DLD1 (cell line): ENCODE measurements around the gene PER1.

Experiments used
- in situ Hi-C: cut with HindIII; loops from 2 replicates; pipeline ENCODE4 v1.10.0; 2017; ENCODE audit warnings: low sequenced_read_pairs

The PER1 gene

DNA sequence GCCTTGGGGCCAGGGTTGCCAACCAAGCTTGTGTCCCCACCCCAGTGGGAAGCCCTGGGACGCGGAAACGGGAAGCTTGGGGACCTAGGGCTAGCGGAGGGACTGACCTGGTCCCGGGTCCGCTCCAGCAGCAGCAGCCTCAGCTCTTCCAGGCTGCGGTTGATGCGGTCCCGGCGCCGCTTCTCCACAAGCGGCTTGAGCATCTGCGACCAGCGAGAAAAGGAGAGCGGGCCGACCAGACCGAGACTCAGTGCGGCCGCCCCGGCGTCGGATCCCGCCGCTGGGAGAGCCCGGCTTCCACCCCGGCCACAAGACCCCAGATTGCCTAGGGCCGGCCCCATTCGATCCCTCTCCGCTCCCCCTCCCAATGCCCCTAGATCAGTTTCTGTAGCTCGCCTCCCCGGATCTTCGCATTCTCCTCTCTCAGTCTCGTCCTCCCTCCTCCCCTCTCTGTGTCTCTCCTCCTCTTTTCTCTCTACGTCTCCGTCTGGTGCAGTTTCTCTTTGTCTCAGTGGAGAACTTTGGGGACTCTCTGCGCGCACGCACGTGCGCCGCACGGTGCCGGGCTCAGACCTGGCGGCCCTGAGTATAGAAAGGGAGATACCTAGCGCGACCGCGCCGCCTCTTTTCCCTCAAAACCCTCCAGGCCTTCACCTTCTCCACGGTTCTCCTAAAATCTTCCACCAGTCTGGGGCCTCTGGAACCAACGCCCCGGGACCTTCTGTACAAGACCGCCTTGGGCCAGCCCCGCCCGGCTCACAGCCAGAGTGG, 29.1 kb downstream of the PER1 start:
- in situ Hi-C loops: loop anchor here (25.0 kb wide), 1 partner anchor 189 kb away; the partner anchor contains the start of gene ARHGEF15

DNA sequence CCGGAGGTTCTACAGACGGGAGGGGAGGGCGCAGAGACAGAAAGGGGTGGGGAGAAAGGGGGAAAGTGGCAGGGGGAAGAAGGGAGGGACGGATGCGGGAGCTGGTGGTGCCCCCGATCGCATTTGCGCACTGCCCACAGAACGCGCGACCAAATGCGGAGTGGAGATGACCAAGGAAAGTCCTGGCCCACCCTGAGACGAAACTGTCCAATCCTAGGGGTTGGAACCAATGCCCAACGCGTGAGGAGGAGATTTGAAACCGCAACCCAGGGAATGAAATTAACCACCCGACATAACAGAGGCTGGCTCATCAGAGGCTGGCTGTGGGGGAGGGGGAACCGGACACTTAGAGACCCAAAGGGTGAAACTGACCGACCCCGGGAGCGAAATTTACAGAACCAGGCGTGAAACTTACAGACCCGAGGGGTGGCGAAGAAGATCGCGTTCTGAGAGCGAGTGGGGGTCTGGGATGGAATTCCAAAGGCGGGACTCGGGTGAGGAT, 29.7 kb downstream of the PER1 start:
- in situ Hi-C loops: loop anchor here (25.0 kb wide), 1 partner anchor 190 kb away; the partner anchor contains the start of gene ARHGEF15

DNA sequence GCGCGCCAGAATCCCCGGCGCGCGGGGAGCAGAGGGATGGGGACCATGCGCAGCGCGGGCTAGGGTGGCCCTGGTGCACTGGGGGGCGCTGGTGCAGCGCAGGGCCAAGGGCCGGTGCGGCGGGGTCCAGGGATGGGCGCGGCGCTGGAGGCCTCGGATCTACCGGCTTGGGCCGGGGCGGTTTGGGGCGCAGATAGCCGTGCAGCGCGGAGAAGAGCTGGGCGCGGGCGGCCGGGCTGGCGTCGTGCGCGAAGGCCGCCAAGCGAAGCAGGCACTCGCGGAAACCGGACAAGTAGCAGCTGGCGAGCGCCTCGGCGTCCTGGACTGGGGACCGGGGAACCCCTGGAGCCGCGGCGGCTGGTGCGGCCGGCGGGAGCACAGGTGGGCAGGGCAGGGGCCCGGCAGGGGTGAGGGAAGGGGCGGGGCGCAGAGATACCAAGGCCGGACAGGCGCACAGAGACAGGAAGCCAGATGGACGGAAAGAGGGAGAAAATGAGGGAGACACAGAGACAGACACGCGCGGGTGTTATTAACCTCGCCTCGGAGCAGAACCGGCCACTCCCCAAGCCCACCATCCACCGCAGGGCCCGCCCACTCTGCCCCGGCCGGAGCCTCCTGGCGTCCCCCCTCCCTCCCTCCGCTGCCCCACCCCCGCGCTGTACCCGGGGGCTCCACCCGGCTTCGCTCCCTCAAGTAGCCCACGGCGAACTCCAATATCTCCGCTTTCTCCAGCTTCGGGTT, 30.4 kb downstream of the PER1 start:
- in situ Hi-C loops: loop anchor here (25.0 kb wide), 1 partner anchor 190 kb away; the partner anchor contains the start of gene ARHGEF15

DNA sequence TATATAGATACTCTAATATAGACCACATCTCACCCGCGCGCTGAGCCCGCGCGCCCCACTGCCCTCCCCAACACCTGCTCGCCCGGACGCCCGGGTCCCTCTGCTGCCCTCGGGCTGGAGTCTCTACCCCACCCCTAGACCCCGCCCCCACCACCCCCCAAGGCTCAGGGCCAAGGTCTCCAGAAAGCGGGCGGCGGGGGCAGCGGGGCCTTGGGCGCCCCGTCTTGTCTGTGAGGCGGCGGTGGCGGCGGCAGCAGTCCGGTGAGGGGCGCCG, 30.9 kb downstream of the PER1 start:
- in situ Hi-C loops: loop anchor here (25.0 kb wide), 1 partner anchor 191 kb away; the partner anchor contains the start of gene ARHGEF15

DNA sequence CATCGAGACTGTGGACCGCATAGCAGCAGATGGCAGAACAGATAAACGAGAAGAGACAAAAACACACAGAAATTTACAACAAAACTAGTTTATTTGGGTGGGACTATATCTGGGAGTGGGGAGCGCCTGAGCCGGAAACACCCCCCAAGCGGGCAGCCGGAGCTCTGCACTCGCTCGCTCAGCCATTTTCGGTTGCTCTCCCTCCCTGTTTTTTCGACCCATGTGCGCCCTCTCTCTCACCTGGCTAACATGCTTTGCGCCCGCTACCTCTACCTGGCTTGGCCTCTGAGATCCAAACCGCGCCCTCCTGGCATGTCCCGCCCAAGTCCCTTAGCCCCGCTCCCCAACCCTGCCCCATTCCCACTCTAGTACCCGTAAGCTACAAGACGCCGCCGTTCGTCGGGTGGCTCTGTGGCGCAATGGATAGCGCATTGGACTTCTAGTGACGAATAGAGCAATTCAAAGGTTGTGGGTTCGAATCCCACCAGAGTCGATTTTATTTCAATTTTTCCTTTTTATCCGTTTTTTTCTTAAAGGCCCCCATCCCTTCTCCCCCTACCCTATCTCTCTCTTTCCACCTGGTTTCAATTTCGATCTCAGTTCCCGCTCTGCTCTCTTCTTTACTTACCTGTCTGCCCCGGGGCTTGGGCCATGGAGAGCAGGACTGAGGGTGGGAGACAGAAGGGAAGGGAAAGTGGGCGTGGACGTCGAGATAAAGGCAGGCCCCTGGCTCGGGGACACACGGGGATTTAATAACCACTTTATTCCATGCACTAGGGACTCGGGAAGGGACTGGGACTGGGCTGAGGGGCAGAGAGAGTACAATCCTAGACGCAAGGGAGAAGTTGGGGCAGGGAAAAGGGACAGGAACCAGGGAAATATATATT, 31.4 kb downstream of the PER1 start:
- in situ Hi-C loops: loop anchor here (25.0 kb wide), 1 partner anchor 192 kb away; the partner anchor contains the start of gene ARHGEF15

DNA sequence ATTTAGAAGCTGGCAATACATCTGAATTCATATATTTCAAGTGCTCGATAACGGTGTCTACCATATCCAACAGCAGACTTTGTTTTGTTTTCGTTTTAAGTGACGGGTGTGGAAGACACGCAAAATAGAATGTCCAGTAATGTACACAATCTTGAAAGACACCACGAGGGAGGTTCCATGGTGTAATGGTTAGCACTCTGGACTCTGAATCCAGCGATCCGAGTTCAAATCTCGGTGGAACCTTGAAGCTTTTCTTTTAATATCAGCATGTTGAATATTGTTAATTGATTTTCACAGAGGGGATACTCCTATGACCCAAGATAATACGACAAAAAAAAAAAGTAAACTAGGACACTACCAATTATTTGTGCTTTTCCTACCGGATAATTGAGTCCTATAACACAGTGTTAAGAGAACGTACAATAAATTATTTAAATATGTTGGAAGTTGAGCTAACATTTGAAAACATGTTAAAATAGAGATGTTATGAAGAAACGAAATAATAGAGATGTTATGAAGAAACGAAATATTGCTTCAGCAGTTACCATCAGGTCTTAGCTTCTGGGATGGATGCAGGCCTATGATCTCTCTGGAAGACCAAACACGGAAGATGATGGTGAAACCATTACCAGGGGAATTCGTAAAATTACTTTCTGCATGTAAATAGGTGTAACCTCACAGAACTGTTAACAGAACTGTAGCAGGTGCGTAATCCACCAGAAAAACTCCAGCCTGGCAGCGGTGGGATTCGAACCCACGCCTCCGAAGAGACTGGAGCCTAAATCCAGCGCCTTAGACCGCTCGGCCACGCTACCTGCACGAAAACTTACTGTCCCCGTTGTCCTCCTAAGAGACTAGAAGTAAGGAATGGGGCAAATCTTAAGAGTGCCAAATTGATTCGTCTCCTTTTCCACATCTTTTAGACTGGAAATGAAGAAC, 32.4 kb downstream of the PER1 start:
- in situ Hi-C loops: loop anchor here (25.0 kb wide), 1 partner anchor 192 kb away; the partner anchor contains the start of gene ARHGEF15

DNA sequence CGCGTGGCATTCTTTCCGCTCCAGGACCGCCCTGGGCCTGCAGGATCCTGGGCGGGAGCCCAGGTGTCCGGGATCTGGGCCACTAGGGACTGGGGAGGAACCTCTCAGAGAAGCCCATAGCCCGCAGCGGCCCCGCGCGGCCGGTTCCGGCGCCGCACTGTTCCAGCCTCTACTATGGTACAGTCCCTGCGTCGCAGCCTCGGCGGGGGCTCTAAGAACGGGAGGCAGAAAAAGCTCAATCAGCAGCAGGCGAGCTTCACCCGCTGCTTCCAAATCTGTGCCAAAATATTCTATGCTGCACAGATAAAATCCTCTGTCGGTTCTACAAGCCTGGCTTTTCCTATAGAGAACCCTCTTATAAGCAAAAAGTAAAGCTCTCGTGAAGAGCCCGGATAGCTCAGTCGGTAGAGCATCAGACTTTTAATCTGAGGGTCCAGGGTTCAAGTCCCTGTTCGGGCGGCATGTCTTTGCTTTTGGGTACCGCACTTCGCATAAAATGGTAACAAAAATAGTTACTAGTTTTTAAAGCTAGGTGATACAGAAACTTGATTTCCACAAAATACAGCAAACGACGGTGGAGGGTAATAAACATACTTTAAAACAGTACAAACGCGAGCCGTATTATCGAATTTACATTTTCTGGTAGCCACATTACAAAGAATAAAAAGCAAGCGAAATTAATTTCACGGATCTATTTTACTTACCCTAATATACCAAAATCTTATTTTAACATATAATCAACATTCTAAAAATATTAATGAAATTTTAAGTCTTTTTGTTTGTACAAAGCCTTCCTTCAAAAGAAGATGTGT, 33.2 kb downstream of the PER1 start:
- in situ Hi-C loops: loop anchor here (25.0 kb wide), 1 partner anchor 193 kb away; the partner anchor contains the start of gene ARHGEF15

DNA sequence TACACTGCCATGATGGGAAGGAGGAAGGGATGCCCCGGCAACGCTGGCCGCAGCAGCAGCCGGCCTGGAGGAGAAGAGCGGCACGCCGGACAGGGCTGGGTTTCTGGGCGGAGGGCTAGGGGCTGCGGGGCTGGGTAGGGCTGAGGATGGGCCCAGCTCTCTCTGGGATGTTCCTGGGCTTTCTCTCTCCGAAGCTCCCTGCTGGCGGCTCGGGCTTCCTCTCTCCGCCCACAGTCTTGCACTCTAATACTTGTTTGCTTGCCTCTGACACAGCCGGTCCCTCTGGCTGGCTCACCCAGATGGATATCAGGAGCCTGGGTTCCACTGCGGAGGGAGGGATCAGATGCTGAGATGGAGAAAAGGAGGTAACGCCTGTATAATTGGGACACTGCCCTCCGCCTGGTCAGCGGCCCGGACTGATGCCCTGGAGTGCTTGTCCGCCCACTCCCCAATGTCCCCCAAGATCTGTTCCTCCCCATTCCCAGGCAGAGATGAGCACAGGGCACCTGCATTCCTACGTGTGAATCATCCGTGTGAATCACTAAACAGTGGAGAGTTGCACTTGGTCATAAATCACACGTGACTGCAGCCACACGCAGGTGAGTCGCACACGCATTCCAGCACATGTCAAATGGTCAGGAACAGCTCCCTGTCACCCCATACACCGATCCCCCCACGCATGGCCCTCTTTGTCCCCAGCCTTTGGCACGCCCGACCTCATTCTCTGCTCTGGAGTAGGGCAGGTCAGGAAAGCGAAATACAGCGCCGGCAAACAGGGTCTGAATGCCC, 34.0 kb downstream of the PER1 start, which contains the start of gene ALOXE3:
Gene ALOXE3, minus strand, starts transcription at position 535 of the 789 bp plus-strand sequence. Its CDS starts 524 bp downstream, at position 11.
- in situ Hi-C loops: loop anchor here (25.0 kb wide), 1 partner anchor 194 kb away; the partner anchor contains the start of gene ARHGEF15

DNA sequence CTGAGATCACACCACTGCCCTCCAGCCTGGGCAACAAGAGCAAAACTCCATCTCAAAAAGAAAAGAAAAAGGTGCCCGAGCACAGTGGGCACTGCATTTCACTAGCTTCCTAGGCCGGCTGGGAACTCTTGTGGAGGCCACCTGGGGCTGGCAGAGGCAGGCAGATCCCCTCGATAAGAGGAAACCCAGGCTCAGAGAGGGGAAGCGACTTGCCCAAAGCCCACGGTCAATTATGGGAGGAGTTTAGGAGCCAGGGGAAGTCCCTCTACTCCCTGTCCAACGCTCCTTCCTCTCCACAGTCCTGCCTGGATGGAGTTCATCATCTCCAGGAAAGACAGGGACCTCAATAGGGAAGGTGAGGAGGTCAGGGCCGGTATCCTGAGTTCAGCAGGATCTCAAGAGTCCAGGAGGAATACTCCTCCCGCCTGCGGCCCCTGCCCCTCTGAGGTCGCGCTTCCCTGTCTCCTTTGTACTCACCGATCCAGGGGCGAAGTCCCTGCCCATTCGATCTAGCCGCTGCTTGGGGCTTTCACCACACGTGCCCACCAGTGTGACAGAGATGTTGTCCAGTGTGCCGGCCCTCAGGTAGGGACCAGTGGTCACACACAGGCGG, 34.7 kb downstream of the PER1 start:
- in situ Hi-C loops: loop anchor here (25.0 kb wide), 1 partner anchor 195 kb away; the partner anchor contains the start of gene ARHGEF15

DNA sequence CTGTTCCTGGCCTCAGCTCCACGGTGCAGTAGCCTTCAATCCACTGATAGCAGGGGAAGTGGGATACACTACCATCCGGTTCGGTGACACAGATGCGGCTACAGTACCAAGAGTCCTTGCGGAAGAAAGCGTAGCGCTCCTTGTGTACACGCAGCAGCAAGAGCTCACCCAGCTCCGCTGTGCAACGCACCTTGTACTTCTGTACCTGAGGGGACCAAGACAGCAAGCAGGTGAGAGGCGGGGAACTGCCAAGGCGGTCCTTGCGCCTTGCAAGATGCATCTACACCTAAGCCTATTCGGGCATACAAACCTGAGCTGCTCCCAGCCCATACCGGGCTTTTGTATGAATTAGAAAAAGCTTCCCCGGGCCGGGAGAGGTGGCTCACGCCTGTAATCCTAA, 35.4 kb downstream of the PER1 start:
- in situ Hi-C loops: loop anchor here (25.0 kb wide), 1 partner anchor 196 kb away; the partner anchor contains the start of gene ARHGEF15

DNA sequence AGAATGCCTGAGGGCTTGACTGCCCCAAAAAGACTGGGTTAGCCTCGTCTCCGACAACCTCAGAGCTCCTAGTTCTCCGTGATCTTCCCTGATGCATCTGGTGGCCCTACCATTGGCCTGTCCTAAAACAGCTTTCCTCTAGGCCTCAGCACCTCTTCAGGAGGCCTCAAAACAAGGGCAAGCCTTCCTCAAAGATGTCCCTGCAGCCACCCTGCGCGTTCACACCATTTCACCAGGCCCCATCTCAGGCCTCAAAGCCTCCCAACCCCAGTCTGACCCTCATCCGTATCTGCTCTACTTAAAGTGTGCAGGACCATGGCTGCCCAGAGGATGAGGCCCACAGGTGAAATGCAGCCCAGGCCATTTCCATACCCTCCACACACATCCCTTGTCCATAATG, 41.3 kb downstream of the PER1 start:
- in situ Hi-C loops: loop anchor here (25.0 kb wide), 1 partner anchor 201 kb away; the partner anchor contains the start of gene ARHGEF15

DNA sequence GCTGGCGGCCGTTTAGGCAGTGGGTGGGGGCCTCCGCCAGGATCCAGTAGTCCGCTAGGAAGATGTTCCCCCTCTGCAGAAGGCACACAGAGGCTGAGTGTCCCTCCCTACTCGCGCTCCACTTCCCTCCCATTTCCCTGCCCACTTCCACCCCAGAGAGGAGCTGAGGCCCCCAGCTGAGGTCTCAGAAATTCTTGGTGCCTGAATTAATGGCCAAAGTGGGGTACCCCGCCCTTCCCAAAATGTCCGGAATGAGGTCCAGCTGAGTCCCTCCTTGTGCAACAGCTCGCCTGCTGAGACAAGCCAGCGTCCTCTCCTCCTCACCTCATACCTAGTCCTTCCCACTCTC, 41.8 kb downstream of the PER1 start:
- in situ Hi-C loops: loop anchor here (25.0 kb wide), 1 partner anchor 202 kb away; the partner anchor contains the start of gene ARHGEF15

DNA sequence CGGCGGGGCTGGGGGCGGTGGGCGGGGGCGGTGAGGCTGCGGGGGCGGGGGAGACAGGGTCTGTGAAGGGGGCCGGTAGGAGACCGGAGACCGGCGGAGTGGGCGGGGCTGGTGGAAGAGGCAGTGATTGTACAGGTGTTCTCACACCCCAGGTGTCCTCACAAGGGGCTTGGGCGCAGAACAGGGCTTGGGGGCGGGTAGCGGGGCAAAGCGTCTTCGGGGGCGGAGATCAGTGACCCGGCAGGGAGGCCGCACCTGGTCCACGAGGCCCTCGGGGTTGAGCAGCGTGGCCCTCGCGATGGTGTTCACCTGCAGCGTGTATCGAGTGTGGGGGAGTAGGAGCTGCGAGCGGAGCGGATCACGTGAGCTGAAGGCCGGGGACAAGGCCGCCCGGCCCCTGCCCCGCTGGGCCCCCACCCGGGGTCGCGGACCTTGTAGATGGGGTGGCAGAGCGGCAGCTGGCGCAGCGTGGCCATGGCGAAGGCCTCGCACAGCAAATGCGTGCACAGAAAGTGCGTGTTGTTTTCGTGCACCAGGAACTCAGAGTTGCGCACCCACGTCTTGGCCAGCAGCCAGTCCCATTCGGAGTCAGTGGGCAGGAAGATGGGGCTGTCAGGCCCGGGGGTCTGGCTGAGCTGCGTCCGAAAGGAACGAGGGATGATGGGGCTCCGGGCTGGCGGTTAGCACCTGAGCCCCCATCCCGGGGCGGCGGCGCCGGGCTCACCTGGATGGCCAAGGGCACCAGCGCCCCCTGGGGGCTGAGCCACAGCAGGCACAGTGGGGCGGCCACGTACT, 42.3 kb downstream of the PER1 start:
- in situ Hi-C loops: loop anchor here (25.0 kb wide), 1 partner anchor 202 kb away; the partner anchor contains the start of gene ARHGEF15

DNA sequence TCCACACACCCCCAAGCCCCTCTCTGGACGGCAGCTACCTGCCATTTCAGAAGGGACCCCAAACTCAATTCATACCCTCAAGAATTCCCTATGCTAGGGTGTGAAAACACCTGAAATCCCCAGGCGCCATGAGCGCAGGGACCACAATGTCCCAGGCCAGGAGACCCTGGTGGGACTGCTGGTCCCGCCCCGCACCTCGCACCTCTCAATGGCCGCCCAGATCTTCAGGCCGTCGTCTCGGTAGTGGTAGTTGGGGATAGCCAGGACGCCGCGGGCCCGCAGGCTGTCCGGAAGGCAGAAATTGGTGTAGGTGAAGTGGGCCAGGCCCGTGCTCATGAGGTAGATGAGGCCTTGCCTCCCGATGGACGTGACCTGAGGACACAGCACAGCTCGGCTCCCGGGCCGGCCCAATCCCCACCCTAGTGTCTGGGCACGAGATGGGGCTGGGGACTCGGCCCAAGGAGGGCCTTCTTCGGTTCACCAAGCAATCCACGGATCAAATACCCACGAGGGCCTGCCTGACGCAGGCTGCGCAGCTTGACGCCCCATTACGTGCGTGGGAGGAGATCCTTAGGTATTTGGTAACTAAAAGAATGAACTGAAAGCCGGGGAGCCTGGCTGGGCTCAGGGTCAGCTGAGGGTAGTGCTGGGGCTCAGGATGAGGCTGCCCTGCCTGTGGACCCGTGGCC, 43.1 kb downstream of the PER1 start:
- in situ Hi-C loops: loop anchor here (25.0 kb wide), 1 partner anchor 203 kb away; the partner anchor contains the start of gene ARHGEF15

DNA sequence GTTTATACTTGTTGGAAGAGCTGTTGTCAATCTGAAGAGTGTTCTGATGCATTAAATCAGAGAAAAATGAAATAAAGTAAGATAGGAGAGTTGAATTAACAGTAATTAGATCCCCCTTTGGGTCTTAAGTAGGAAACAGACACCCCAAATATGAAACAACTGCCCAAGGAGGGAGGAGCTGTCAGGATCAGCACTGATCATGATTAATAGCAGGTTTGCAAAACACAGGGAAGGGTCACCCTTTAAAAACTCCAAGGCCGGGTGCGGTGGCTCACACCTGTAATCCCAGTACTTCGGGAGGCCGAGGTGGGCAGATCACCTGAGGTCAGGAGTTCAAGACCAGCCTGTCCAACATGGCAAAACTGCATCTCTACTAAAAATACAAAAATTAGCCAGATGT, 45.2 kb downstream of the PER1 start:
- in situ Hi-C loops: loop anchor here (25.0 kb wide), 1 partner anchor 205 kb away; the partner anchor contains the start of gene ARHGEF15
